Measurements from ENCODE around the gene CDK5R1.

CDK5R1 gene

GRCh38 chr17:32470405-32471167, 16.2 kb upstream of the CDK5R1 start:
- no peak for DNase-seq (ENCODE audit: low read depth in 3 of 3)

GRCh38 chr17:32471652-32472051, 15.1 kb upstream of the CDK5R1 start:
- DNase-seq (ENCODE audit: low read depth in 3 of 3): no peak

GRCh38 chr17:32475258-32475657, 11.5 kb upstream of the CDK5R1 start:
- DNase-seq (ENCODE audit: low read depth in 3 of 3): no peak

GRCh38 chr17:32477220-32477619, 9.6 kb upstream of the CDK5R1 start:
- no peak for DNase-seq (ENCODE audit: low read depth in 3 of 3)

- DNase-seq (ENCODE audit: low read depth in 3 of 3): no peak
Measured at GRCh38 chr17:32479074-32479617, 7.6 kb upstream of the CDK5R1 start.

GRCh38 chr17:32481193-32481592, 5.6 kb upstream of the CDK5R1 start:
- no peak for DNase-seq (ENCODE audit: low read depth in 3 of 3)

GRCh38 chr17:32482568-32483320, 4.0 kb upstream of the CDK5R1 start:
- no peak for DNase-seq (ENCODE audit: low read depth in 3 of 3)

GRCh38 chr17:32483451-32484019, 3.3 kb upstream of the CDK5R1 start:
- DNase-seq (ENCODE audit: low read depth in 3 of 3): no peak

- DNase-seq (ENCODE audit: low read depth in 3 of 3): no peak
Measured at GRCh38 chr17:32484041-32484461, 2.7 kb upstream of the CDK5R1 start.

- no peak for DNase-seq (ENCODE audit: low read depth in 3 of 3)
Measured at GRCh38 chr17:32484628-32485027, 2.2 kb upstream of the CDK5R1 start.

- no peak for DNase-seq (ENCODE audit: low read depth in 3 of 3)
Measured at GRCh38 chr17:32485261-32486110, 1.3 kb upstream of the CDK5R1 start.

- DNase-seq (ENCODE audit: low read depth in 3 of 3): peak in 2 of 3 donors; percentile 44 to 61
Measured at GRCh38 chr17:32486111-32486700, 587 bp upstream of the CDK5R1 start.

- DNase-seq (ENCODE audit: low read depth in 3 of 3): no peak
Measured at GRCh38 chr17:32487473-32488176, 832 bp downstream of the CDK5R1 start.

- no peak for DNase-seq (ENCODE audit: low read depth in 3 of 3)
Measured at GRCh38 chr17:32488177-32488542, 1.4 kb downstream of the CDK5R1 start.

- DNase-seq (ENCODE audit: low read depth in 3 of 3): no peak
Measured at GRCh38 chr17:32488604-32489180, 1.9 kb downstream of the CDK5R1 start.

GRCh38 chr17:32489320-32490100, 2.7 kb downstream of the CDK5R1 start:
- DNase-seq (ENCODE audit: low read depth in 3 of 3): no peak

GRCh38 chr17:32490101-32490482, 3.3 kb downstream of the CDK5R1 start:
- DNase-seq (ENCODE audit: low read depth in 3 of 3): no peak

GRCh38 chr17:32491371-32492263, 4.8 kb downstream of the CDK5R1 start:
- peak in 1 of 3 donors; percentile 31 for DNase-seq (ENCODE audit: low read depth in 3 of 3)

GRCh38 chr17:32492264-32492589, 5.4 kb downstream of the CDK5R1 start:
- DNase-seq (ENCODE audit: low read depth in 3 of 3): no peak
